GM21529 (cell line): ENCODE measurements around the gene SMARCA1.

Experiments
- ATAC-seq: cut with Tn5 transposase; IDR thresholded peaks from one replicate; pipeline ENCODE4 v1.9.1; 2021; ENCODE audit not compliant: unreplicated experiment

Gene SMARCA1

GRCh38 chrX:129531132-129531531 is 7.8 kb upstream of the SMARCA1 start:
- ATAC-seq = no peak

GRCh38 chrX:129530410-129530809 is 7.1 kb upstream of the SMARCA1 start:
- ATAC-seq = no peak

GRCh38 chrX:129529685-129530281 is 6.5 kb upstream of the SMARCA1 start:
- no peak for ATAC-seq

GRCh38 chrX:129525896-129526295 is 2.6 kb upstream of the SMARCA1 start:
- no peak for ATAC-seq

- no peak for ATAC-seq
Observed at GRCh38 chrX:129525162-129525561, 1.9 kb upstream of the SMARCA1 start.

GRCh38 chrX:129524250-129524850 is 1.1 kb upstream of the SMARCA1 start:
- ATAC-seq = no peak

- no peak for ATAC-seq
Observed at GRCh38 chrX:129522184-129523078, 859 bp downstream of the SMARCA1 start.

- ATAC-seq = no peak
Observed at GRCh38 chrX:129520151-129520550, 3.1 kb downstream of the SMARCA1 start.

GRCh38 chrX:129516402-129516801 is 6.9 kb downstream of the SMARCA1 start:
- ATAC-seq = no peak

- no peak for ATAC-seq
Observed at GRCh38 chrX:129512409-129512808, 10.9 kb downstream of the SMARCA1 start.

- ATAC-seq = no peak
Observed at GRCh38 chrX:129511689-129512088, 11.6 kb downstream of the SMARCA1 start.

GRCh38 chrX:129510331-129510730 is 13.0 kb downstream of the SMARCA1 start:
- no peak for ATAC-seq

GRCh38 chrX:129497146-129497843 is 26.0 kb downstream of the SMARCA1 start:
- no peak for ATAC-seq

- no peak for ATAC-seq
Observed at GRCh38 chrX:129496625-129497024, 26.7 kb downstream of the SMARCA1 start.

- no peak for ATAC-seq
Observed at GRCh38 chrX:129495900-129496299, 27.4 kb downstream of the SMARCA1 start.

GRCh38 chrX:129494887-129495286 is 28.4 kb downstream of the SMARCA1 start:
- ATAC-seq = no peak

- no peak for ATAC-seq
Observed at GRCh38 chrX:129493643-129494042, 29.6 kb downstream of the SMARCA1 start.

- no peak for ATAC-seq
Observed at GRCh38 chrX:129490330-129490729, 33.0 kb downstream of the SMARCA1 start.

GRCh38 chrX:129488359-129488758 is 34.9 kb downstream of the SMARCA1 start:
- ATAC-seq = no peak

- ATAC-seq = no peak
Observed at GRCh38 chrX:129480889-129481288, 42.4 kb downstream of the SMARCA1 start.

GRCh38 chrX:129478516-129478915 is 44.8 kb downstream of the SMARCA1 start:
- ATAC-seq = no peak
